ENCODE data around the gene SART1.

Gene SART1

GRCh38 chr11:65981101-65981740, 19.7 kb downstream of the SART1 start:
- TF ChIP-seq CTCF (IDR thresholded peaks at IDR 0.05): no peak
- H3K79me2 ChIP-seq: no peaks in the 10 kb centered on the region
- no peak overlapping the region for H3K4me2 ChIP-seq (ENCODE audit: low read length)
- H2AFZ ChIP-seq: no peak overlapping the region
- no peaks in the 10 kb centered on the region for H3K36me3 ChIP-seq (ENCODE audit: control insufficient read depth, insufficient read depth, low read length)
- no peaks in the 10 kb centered on the region for H3K9me3 ChIP-seq (ENCODE audit: control insufficient read depth, low read length)
- no peaks in the 10 kb centered on the region for H3K4me1 ChIP-seq
- no peak overlapping the region for H3K4me3 ChIP-seq (ENCODE audit: low read depth, low read length)
- H3K9ac ChIP-seq: no peak overlapping the region
- no peak overlapping the region for H3K27ac ChIP-seq
- no peaks in the 10 kb centered on the region for H3K27me3 ChIP-seq (ENCODE audit: control insufficient read depth, insufficient read depth, low read length)

- Histone ChIP-seq H3K36me3 (ENCODE audit: control insufficient read depth, insufficient read depth, low read length) (no peaks in the 10 kb centered on the region), H2AFZ (no peak overlapping the region), H3K4me3 (ENCODE audit: low read depth, low read length) (no peak overlapping the region), H3K9ac (no peak overlapping the region), H3K4me1 (no peaks in the 10 kb centered on the region), H3K9me3 (ENCODE audit: control insufficient read depth, low read length) (no peaks in the 10 kb centered on the region), H3K4me2 (ENCODE audit: low read length) (no peak overlapping the region), H3K27me3 (ENCODE audit: control insufficient read depth, insufficient read depth, low read length) (no peaks in the 10 kb centered on the region), H3K79me2 (no peaks in the 10 kb centered on the region), H3K27ac (no peak overlapping the region)
- TF ChIP-seq CTCF (IDR thresholded peaks at IDR 0.05): no peak
These were observed 20.7 kb downstream of the SART1 start for GRCh38 chr11:65981972-65982823.

- Histone ChIP-seq H2AFZ (no peak overlapping the region), H3K4me1 (no peaks in the 10 kb centered on the region), H3K9me3 (ENCODE audit: control insufficient read depth, low read length) (no peaks in the 10 kb centered on the region), H3K27ac (no peak overlapping the region), H3K4me3 (ENCODE audit: low read depth, low read length) (no peak overlapping the region), H3K27me3 (ENCODE audit: control insufficient read depth, insufficient read depth, low read length) (no peaks in the 10 kb centered on the region), H3K36me3 (ENCODE audit: control insufficient read depth, insufficient read depth, low read length) (no peaks in the 10 kb centered on the region), H3K79me2 (no peaks in the 10 kb centered on the region), H3K9ac (no peak overlapping the region), H3K4me2 (ENCODE audit: low read length) (no peak overlapping the region)
- no peak for TF ChIP-seq CTCF (IDR thresholded peaks at IDR 0.05)
These were observed 21.5 kb downstream of the SART1 start for GRCh38 chr11:65982824-65983588.

GRCh38 chr11:65983589-65983987, 22.1 kb downstream of the SART1 start:
- no peaks in the 10 kb centered on the region for H3K79me2 ChIP-seq
- H3K36me3 ChIP-seq (ENCODE audit: control insufficient read depth, insufficient read depth, low read length): no peaks in the 10 kb centered on the region
- no peaks in the 10 kb centered on the region for H3K27me3 ChIP-seq (ENCODE audit: control insufficient read depth, insufficient read depth, low read length)
- no peak overlapping the region for H3K9ac ChIP-seq
- TF ChIP-seq CTCF (IDR thresholded peaks at IDR 0.05): no peak
- H2AFZ ChIP-seq: no peak overlapping the region
- no peaks in the 10 kb centered on the region for H3K9me3 ChIP-seq (ENCODE audit: control insufficient read depth, low read length)
- no peak overlapping the region for H3K4me3 ChIP-seq (ENCODE audit: low read depth, low read length)
- no peak overlapping the region for H3K4me2 ChIP-seq (ENCODE audit: low read length)
- H3K4me1 ChIP-seq: no peaks in the 10 kb centered on the region
- H3K27ac ChIP-seq: no peak overlapping the region
